LoVo (cell line): ENCODE data around the gene TMPRSS3.

Source experiments
- DNase-seq: peaks from one replicate; pipeline ENCODE4 v3.0.0-alpha.2; 2016; ENCODE audit warnings: low spot score

Gene TMPRSS3

DNA sequence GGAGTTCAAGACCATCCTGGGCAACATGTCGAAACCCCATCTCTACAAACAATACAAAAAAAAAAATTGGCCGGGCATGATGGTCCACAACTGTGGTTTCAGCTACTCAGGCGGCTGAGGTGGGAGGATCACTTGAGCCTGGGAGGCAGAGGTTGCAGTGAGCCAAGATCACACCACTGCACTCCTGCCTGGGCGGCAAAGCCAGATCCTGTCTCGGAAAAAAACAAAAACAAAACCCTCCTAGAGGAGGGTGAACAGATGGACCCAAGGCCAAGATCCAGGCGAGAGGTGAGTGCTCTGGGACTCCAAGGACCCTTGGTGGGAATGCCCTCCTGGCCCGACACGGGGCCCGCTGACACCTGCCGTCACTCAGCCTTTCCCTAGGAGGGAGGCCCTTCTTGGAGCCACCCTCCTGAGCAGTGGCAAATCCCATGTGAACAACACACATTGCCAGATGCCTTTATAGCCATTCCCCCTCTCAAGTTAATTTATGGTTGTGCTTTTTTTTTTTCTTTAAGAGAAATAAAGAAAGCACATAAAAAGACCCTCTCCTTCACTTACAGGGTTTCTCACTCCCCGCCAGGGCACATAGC, 45.4 kb downstream of the TMPRSS3 start:
- no peak for DNase-seq

DNA sequence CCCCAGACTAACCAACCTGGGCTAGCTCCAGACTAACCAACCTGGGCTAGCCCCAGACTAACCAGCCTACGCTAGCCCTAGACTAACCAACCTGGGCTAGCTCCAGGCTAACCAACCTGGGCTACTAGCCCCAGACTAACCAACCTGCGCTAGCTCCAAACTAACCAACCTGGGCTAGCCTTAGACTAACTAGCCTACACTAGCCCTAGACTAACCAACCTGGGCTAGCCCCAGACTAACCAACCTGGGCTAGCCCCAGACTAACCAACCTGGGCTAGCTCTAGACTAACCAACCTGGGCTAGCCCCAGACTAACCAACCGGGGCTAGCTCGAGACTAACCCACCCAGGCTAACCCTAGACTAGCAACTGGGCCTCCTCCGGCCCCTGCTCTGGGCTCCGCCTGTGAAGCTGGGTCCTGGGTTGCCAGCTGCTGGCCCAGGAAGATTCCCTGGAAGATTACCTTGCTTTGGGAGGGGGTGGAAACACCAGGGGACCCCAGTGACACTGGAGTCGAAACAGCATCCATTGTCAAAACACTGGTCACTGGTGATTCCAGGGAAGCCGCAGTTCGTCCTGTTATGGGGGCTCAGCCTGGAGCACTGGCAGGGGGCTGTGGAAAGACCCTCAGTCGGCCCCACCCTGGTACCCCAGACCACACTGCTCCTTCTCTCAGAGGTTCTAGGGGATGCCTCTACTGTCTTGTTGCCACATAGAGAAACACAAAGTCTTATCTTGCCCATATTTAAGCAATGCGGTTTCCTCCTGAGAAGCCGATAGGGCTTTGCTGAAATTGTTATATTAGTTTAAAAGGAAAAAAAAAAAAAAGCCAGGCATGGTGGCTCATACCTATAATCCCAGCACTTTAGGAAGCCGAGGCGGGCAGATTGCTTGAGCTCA, 46.2 kb downstream of the TMPRSS3 start:
- DNase-seq = no peak

DNA sequence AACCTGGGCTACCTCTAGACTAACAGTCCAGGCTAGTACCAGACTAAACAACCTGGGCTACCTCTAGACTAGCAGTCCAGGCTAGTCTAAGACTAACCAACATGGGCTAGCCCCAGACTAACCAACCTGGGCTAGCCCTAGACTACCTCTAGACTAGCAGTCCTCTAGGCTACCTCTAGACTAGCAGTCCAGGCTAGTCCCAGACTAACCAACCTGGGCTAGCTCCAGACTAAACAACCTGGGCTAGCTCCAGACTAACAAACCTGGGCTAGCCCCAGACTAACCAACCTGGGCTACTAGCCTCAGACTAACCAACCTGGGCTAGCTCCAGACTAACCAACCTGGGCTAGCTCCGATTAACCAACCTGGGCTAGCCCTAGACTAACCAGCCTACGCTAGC, 47.1 kb downstream of the TMPRSS3 start:
- DNase-seq = no peak

DNA sequence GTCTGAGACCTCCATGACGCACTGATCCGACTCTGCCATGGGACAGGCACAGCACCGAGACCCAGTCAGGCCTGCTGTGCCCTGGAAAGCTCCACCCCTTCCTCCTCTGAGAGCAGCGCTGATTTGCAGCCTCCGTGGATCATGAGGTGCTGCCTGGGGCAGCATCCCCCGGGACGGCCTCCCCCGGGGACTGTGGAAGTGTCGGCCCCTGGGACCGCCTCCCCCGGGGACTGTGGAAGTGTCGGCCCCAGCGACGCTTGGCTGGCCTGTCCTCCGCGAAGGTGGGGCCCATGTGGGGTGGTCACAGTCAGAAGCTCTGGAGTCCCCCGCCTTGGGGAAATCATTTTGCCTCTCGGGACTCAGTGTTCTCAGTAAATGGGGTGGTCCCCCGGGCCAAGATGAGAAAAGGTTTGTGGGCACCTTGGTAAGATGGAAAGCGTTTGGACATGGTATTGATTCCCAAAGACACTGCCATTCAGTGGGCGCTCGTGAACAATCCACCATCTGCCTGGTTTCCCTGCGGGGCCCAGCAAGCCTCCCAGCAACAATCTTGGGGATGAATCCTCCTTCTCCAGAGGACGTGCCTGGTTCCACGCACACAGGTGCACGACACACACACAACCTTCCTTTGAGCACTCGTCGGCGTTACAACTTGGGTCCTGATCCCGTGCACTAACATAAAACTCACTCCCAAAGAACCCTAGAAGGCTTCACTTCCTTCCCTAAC, 48.1 kb downstream of the TMPRSS3 start:
- DNase-seq = no peak

DNA sequence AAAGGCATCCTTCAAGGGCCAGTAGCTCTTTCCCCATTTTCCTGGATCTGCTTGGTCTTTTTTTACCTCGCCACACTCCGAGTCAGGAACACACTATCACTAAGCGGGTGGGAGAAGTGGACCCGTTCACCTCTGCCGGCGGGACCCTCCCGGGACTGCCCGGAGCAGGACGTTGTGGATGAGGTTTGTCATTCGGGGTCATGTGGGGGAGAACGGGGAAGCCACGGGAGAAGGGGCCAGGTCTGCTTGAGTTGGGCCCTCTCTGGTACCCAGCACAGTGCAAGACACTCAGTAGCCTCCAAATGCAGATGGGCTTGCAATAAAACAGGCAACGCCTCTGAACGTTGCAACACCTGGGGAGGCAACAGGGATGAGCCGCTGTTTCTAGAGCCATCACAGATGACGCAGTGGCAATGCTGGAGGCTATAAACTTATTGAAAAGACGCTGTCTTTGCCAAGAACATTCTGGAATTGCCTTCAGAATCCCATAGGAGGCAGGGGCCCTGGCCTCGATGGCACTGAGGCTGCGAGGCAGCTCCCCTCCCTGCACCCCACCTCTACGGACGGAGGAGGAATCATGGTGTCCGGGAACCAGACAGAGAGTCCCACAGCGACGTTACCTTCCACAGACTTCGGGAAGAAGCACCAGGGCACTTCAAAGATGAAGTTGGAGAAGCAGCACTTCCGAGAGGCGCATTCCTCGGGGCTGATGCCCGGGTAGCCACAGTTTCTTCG, 48.8 kb downstream of the TMPRSS3 start:
- DNase-seq = no peak

DNA sequence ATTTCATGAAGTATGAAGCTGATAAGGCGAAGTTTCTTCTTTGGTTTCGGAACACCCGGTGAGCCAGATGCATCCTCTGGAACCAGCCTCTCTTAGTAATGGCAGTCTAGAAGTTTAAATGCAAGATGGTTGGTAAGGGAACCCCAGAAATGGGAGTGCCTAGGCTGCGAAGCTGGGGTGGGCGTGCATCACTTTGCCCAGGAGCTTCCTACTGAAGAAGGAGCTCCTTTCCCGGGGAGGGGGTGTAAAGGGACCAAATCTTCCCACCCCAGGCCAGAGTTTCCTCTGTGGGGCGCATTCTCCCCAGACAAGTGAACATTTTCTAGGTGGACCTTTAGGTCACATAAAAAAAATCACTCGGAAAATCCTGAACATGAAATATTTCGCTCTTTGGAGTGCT, 49.4 kb downstream of the TMPRSS3 start:
- DNase-seq = no peak

DNA sequence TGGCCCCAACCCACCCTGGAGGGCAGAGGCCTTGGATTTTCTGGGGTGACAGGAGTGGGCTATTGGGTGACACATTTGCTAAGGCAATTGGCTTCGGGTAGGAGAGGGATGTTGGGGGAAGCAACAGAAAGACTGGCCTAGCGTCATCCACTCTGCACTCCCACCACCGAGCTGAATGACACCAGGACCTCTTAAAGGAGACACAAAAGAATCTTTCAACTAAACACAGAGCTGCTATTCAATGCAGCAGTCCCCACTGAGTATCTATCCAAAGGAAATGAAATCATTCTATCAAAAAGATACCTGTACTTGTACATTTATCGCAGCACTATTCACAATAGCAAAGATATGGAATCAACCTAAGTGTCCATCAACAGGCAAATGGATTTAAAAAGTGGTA, 51.2 kb downstream of the TMPRSS3 start:
- DNase-seq = no peak

DNA sequence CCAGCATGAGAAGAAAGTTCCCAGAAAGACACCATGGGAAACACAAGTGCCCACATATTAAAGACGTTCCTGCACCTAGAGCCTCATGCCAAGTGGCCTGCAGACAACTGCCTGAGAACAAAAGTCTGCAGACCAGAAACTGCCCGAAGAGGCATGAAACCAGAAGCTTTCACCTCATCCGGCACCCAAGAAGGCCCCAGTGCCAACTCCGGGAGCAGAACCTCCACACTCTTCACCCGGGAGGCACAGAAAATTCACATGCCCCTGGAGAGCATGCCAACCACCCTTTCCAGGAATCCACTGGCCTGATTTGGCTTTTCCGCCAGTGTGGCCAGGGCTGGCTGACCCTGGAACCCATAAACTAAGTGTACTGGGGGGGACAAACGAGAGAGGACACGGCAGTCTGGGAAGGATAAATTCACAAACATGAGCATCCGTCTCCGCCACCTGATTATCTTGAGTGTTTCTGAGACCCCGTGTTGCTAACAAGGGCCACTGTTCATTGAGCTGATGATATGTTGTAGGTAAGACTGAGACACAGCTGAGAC, 51.8 kb downstream of the TMPRSS3 start:
- DNase-seq = no peak

DNA sequence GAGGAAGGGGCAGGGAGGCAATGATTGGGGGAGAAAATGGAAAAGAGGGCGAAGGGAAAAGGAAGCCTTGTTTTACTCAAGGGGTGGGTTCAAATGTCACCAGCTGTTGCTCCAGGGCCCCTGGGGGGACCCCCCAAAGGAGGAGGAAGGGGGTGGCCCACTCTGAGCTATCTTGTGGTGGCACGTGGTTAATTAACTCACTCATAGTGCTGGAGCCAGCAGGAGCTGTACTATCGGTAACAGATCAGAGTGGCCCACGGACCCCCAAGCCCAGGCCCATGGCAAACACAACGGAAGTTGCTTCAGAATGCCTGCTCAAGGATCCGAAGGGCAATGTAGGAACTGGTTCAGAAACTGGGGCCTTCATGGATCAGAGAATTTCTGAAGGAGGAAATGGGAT, 52.3 kb downstream of the TMPRSS3 start:
- no peak for DNase-seq

DNA sequence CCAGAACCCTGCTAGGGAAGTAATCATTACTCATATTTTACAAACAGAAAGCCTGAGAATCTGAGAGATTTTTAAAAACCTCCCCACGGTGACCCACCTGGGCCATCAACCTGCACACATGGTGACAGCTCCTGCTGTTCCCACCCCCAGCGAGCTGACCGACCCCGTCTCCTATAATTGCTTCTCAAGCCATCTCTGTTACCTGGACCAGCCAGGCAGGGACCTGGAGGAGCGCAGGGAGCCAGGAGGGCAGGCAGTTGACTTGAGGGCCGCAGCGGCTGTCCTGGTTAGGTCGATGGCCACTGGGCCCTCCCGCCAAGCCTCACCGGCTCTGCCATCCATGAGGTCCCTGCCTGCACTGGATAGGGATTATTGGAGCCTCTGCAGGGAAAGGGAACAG, 52.8 kb downstream of the TMPRSS3 start:
- DNase-seq = no peak

DNA sequence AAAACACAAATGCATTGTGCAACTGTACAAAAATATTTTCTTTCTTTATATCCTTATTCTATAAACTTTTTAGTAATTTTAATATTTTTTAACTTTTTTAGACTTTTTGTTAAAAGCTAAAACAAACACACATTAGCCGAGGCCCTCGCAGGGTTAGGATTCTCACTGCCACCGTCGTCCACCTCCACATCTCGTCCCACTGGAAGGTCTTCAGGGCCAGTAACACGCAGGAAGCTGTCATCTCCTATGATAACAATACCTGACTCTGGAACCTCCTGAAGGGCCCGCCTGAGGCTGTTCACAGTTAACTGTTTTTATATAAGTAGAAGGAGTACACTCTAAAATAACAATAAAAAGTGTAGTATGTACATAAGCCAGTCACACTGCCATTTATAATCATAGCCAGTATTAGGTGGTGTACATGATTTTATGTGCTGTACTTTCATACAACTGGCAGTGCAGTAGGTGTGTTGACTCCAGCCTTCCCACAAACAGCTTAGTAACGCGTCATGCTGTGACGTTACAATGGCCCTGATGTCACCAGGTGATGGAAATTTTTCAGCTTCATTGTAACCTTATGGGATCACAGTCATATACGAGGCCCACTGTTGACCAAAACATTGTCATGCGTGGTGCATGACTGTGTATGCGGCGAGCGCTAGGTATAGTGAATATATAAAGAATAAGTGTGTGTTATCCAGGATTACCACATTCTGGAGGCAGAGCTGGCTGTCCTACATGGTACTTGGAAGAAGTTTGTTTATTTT, 53.9 kb downstream of the TMPRSS3 start:
- no peak for DNase-seq

DNA sequence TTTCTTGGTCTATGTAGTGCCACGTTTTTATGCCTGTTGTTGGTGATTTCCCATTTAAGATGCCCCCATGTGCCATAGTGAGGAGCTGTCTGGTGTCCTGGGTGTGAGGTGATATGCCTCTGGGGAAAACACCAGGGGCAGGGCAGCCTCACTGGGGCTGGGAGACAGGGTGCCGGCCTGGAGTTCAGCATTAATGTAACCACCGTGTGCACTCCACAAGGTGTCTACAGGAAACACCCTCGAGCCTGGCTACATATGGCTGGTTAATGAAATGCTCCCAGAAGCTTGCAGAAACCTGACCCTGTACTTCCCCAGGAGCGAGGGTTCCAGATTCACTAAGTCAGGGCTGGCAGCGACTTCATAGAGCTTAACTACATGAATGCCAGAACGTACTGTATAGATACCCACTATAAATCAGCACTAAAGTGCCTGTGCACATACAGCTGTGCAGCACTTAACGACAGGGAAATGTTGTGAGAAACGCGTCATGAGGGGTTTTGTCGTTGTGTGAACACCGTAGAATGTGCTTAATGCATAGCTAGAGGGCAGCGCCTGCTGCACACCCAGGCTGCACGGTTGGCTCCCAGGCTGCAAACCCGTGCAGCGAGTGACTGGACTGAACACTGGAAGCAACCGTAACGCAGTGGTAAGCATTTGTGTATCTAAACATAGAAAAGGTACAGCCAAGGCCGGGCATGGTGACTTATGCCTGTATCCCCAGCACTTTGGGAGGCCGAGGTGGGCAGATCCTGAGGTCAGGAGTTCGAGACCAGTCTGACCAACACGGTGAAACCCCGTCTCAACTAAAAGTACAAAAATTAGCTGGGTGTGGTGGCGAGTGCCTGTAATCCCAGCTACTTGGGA, 55.4 kb downstream of the TMPRSS3 start:
- no peak for DNase-seq

DNA sequence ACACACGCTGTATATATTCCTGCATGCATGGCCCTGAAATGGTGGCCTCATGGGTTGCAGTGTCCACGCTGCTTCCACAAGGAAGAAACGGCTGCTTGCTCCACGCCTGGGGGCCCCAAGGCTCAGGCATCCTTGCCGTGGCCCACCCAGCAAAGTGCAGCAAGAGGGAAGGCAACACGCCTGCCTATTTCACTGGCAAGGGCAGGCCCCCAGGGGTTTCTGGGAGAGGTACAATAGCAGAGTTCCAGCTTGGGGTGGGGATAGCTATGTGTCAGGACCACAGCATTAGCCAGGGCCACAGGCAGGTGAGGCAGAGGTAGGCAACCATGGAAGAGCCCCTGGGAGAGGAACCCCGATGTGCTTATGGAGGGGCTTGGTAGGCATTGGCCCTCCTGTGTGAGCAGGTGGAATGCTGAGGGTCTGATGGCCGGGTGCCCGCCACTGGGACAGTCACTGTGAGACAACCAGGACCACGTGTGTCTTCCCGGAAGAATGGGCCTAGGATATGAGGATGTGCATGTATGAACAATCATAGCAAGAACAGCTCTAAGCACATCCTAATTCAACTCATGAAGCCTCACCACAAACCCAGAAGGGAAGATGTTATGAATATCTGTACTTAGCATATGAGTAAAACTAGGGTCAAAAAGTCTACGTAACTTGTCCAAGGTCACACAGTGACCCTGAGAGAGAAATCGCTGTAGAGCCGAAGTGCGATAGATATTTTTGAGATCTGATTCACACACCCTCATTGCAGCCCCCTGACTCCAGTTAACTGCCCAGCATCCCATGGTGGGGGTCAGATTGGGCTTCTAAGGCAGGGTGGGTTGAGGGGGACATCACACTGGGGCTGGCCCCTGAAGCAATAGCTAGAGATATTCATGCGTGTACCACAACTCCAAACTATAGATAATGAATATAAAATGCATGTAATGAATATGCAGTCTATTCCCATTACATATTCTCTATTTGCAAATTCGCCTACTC, 56.8 kb downstream of the TMPRSS3 start:
- DNase-seq = no peak

DNA sequence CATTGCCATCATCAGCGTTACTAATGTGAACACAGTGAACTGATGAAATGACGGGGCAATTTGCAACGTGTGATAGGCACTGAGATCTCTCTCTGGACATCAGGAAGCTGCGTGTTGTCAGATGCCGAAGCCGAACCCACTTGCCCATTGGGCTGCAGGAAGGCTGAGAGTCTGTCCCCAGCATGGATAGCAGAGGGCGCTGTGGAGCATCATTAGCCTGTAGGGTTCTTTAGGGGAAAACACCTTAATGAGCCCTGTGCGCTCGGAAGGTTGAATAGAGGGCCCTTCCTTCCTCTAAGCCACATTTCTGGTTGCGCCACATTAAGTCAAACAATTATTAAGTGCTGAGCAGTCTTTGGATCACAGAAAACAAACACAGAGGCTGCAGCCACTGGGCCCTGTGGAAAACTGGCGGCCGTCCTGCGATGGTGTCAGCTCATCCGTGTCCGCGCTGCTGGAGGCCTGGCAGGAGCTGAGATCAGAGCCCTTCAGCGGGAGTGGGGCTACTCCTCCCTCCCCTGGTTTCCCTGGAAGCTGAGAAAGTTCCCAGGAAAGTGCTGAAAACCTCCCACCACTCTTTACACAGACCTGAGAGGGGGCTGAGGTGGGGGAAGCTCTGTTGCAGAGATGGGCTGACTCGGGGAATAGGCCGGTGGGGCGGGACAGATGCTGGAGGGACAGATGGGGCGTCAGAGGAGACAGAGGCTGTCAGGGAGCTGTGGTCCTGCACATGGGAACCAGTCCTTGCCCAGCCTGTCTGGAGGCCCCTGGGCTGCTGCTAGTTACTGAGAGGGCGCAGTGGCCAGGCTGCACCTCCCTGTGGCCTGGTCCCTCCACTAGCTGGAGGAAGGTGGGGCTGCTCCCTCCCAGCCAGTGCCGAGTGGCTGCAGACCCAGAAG, 57.8 kb downstream of the TMPRSS3 start:
- DNase-seq = peak; percentile 14

DNA sequence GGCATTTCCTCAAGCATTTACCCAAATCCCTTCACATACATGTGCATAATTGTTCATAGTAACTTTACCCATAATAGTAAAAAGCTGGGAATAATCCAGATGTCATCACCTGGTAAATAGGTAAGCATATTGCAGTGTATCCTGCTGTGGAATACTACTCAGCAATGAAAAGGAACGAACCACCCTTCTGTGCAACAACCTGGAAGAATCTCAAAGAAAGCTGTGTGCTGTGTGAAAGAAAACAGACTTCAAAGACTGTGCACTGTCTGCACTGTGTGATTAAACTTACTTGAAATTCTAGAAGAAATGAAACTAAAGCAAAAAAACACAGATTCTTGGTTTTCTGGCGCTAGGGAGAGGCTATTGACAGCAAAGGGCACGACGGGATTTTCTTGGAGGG, 58.6 kb downstream of the TMPRSS3 start:
- no peak for DNase-seq

DNA sequence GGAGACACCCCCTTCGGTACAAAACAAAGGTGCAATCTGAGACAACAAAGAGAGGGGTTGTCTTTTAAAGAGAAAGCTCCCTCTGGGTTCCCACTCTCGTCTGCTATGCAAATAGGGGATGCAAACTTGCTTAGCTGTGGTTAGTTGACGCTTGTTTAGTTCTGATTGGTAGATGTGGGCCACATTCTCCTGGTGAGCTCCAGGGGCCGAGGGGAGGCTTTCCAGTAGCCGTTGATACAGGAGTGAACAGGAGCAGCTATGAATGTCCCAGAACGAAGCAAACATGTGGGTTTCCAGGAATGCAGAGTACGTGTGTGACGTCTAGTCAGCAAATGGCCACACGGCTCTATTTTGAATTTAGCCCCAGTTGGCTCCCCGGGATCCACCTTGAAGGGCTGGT, 59.8 kb downstream of the TMPRSS3 start:
- no peak for DNase-seq

DNA sequence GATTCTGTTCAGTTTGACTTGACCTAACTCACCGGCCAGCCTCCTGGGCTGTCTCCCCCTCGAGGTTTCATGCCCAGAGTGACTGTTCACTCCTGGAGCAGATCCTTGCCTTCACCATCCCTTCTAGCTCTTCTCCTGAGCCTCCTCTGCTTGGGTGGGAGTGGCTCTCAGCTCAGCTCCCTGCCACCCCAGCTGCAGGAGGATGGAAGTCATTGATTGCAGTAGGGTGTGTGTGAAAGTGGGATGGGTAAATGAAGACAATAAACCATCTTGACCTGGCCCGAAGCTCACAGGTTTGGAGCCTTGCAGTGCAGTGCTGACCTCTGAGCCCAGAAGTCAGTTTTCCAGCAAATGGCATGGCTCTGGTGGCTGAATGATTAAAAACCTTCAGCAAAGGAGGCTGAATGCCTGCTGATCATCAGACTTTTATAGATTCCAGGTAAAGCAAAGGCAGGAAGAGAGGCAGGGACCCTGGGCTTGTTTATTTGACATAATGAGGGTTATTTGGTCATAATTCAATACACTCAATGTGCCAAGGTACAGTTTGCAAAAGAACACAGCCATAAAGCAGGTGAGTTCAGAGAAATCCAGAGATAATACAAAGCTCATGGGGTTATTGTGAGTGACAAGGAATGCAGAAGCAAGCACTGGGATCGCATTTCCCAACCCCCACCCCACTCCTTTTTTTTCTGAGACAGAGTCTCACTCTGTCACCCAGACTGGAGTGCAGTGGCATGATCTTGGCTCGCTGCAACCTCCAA, 63.1 kb downstream of the TMPRSS3 start:
- DNase-seq = no peak
